Lung microvascular endothelial cell (primary cell): ENCODE results near the gene PODN. TPM values are rescaled to one million over a fixed set of nuclear protein-coding genes. Genes with fewer than 3 reads are reported as not detected.

Source experiments
- DNase-seq, 2 donors: peaks; one replicate each; pipeline versions ENCODE4 v3.0.0 to v3.0.0-alpha.2; 2010; ENCODE audit warnings: low read depth in 2 of 2
- total RNA-seq: library from RNA; depleted of rRNA; stranded (reverse); fragments of >200 nt; gene quantifications from 2 replicates; pipeline ENCODE4 v1.2.1, GENCODE V29; 2014

PODN gene
- total RNA-seq, 1 donor from 2014 or later, result under 0.01 TPM

- no peak for DNase-seq
These were observed 27.6 kb downstream of the PODN start for GRCh38 chr1:53089478-53090226.

GRCh38 chr1:53090227-53091147 lies 28.5 kb downstream of the PODN start:
- no peak for DNase-seq

- DNase-seq, result no peak
These were observed 30.0 kb downstream of the PODN start for GRCh38 chr1:53091841-53092645.

- DNase-seq, result no peak
These were observed 30.8 kb downstream of the PODN start for GRCh38 chr1:53092659-53093450.

- DNase-seq, result no peak
These were observed 31.4 kb downstream of the PODN start for GRCh38 chr1:53093451-53093754.

- no peak for DNase-seq
These were observed 31.9 kb downstream of the PODN start for GRCh38 chr1:53093778-53094532.

GRCh38 chr1:53094533-53094919 lies 32.5 kb downstream of the PODN start:
- peak in 1 of 2 donors; percentile 13 for DNase-seq

- DNase-seq, result peak in 1 of 2 donors; percentile 31
These were observed 42.4 kb downstream of the PODN start for GRCh38 chr1:53104289-53104913.

- no peak for DNase-seq
These were observed 45.1 kb downstream of the PODN start for GRCh38 chr1:53107090-53107489.

- peak in 1 of 2 donors; percentile 22 for DNase-seq
These were observed 45.7 kb downstream of the PODN start for GRCh38 chr1:53107570-53108322.

GRCh38 chr1:53108646-53109580 lies 46.9 kb downstream of the PODN start:
- no peak for DNase-seq

- DNase-seq, result no peak
These were observed 48.5 kb downstream of the PODN start for GRCh38 chr1:53110370-53111072.

- DNase-seq, result peak in 1 of 2 donors; percentile 23
These were observed 49.1 kb downstream of the PODN start for GRCh38 chr1:53111073-53111556.

GRCh38 chr1:53111693-53112092 lies 49.7 kb downstream of the PODN start:
- DNase-seq, result no peak

GRCh38 chr1:53112271-53112774 lies 50.3 kb downstream of the PODN start:
- DNase-seq, result peak in 1 of 2 donors; percentile 26

- DNase-seq, result no peak
These were observed 50.8 kb downstream of the PODN start for GRCh38 chr1:53112861-53113260.

GRCh38 chr1:53114090-53114489 lies 52.1 kb downstream of the PODN start:
- no peak for DNase-seq
